BLaER1 treated with 17β-estradiol and CSF1 and Interleukin-3, amounts not matched to agents 10 nM and 100 nM (cell line): ENCODE measurements around the gene CELSR1.
A peak's percentile ranks its signal among the peaks of the same experiment; 100 is the strongest.

ENCODE experiments used
- H3K27ac ChIP-seq, 11 experiments: shearing (Covaris generic); formaldehyde crosslinking; 2 replicates each; pipeline ENCODE4 v1.8.1; 2022
- H3K27me3 ChIP-seq, 11 experiments: shearing (Covaris generic); formaldehyde crosslinking; 2 replicates each; pipeline ENCODE4 v1.8.1; 2022
- H3K36me3 ChIP-seq, 11 experiments: shearing (Covaris generic); formaldehyde crosslinking; 2 replicates each; pipeline ENCODE4 v1.8.1; 2022
- H3K4me1 ChIP-seq, 10 experiments: shearing (Covaris generic); formaldehyde crosslinking; 2 replicates each; pipeline ENCODE4 v1.8.1; 2022
- H3K4me2 ChIP-seq, 11 experiments: shearing (Covaris generic); formaldehyde crosslinking; 2 replicates each; pipeline ENCODE4 v1.8.1; 2022
- H3K4me3 ChIP-seq, 10 experiments: shearing (Covaris generic); formaldehyde crosslinking; 2 replicates each; pipeline ENCODE4 v1.8.1; 2022
- H3K9ac ChIP-seq, 11 experiments: shearing (Covaris generic); formaldehyde crosslinking; 2 replicates each; pipeline ENCODE4 v1.8.1; 2022
- H3K9me3 ChIP-seq, 11 experiments: shearing (Covaris generic); formaldehyde crosslinking; replicated peaks in 1 of 11; 2 replicates each; pipeline ENCODE4 v1.8.1; 2022
- H4K20me1 ChIP-seq, 11 experiments: shearing (Covaris generic); formaldehyde crosslinking; 2 replicates each; pipeline ENCODE4 v1.8.1; 2022
- Cebpa-rat ChIP-seq, 11 experiments: shearing (Covaris generic); IDR thresholded peaks; 2 replicates each; pipeline ENCODE4 v1.8.1; 2022

CELSR1 gene

GRCh38 chr22:46364341-46365165 lies 172.9 kb downstream of the CELSR1 start:
- Histone ChIP-seq H3K27ac (no peak overlapping the region), H3K36me3 (peaks cover 0 to 7% (median 5%) of the 10 kb centered on the region in 11 experiments; a peak in 7 of 22 replicates), H3K4me3 (peak overlapping the region in 1 of 10 experiments; percentile 17; a peak in 2 of 20 replicates), H3K27me3 (peaks cover 32 to 77% (median 67%) of the 10 kb centered on the region in 11 experiments), H3K9me3 (no peaks in the 10 kb centered on the region), H3K4me2 (peak overlapping the region; percentile 41 to 95 (median 90); a peak in 21 of 22 replicates), H4K20me1 (peaks cover 0 to 81% (median 65%) of the 10 kb centered on the region in 11 experiments; a peak in 19 of 22 replicates), H3K4me1 (peaks cover 20 to 61% (median 54%) of the 10 kb centered on the region in 10 experiments), H3K9ac (peak overlapping the region in 2 of 11 experiments; percentile 1 to 30; a peak in 1 of 22 replicates)
- TF ChIP-seq Cebpa-rat (IDR thresholded peaks at IDR 0.05): no peak

GRCh38 chr22:46363611-46364321 lies 173.7 kb downstream of the CELSR1 start:
- peak overlapping the region in 10 of 11 experiments; percentile 41 to 95 (median 90); a peak in 18 of 22 replicates for H3K4me2 ChIP-seq
- H3K27me3 ChIP-seq: peaks cover 32 to 77% (median 67%) of the 10 kb centered on the region in 11 experiments
- peaks cover 0 to 83% (median 73%) of the 10 kb centered on the region in 11 experiments; a peak in 19 of 22 replicates for H4K20me1 ChIP-seq
- H3K36me3 ChIP-seq: peaks cover 0 to 15% (median 8%) of the 10 kb centered on the region in 11 experiments; a peak in 9 of 22 replicates
- TF ChIP-seq Cebpa-rat (IDR thresholded peaks at IDR 0.05): no peak
- peaks cover 20 to 61% (median 54%) of the 10 kb centered on the region in 10 experiments for H3K4me1 ChIP-seq
- no peaks in the 10 kb centered on the region for H3K9me3 ChIP-seq
- no peak overlapping the region for H3K9ac ChIP-seq
- no peak overlapping the region for H3K27ac ChIP-seq
- no peak overlapping the region; a peak in 1 of 20 replicates for H3K4me3 ChIP-seq

- Histone ChIP-seq H3K27me3 (peaks cover 32 to 70% (median 62%) of the 10 kb centered on the region in 11 experiments), H4K20me1 (peaks cover 0 to 88% (median 76%) of the 10 kb centered on the region in 11 experiments; a peak in 19 of 22 replicates), H3K9me3 (no peaks in the 10 kb centered on the region), H3K27ac (peak overlapping the region in 2 of 11 experiments; percentile 3 to 52; a peak in 2 of 22 replicates), H3K36me3 (peaks cover 0 to 22% (median 15%) of the 10 kb centered on the region in 11 experiments; a peak in 14 of 22 replicates), H3K4me2 (peak overlapping the region in 10 of 11 experiments; percentile 3 to 95 (median 90); a peak in 19 of 22 replicates), H3K4me3 (no peak overlapping the region), H3K9ac (peak overlapping the region in 1 of 11 experiments; percentile 30; a peak in 2 of 22 replicates), H3K4me1 (peaks cover 20 to 63% (median 54%) of the 10 kb centered on the region in 10 experiments)
- TF ChIP-seq Cebpa-rat (IDR thresholded peaks at IDR 0.05): no peak
Measured at GRCh38 chr22:46362934-46363515, 174.4 kb downstream of the CELSR1 start.

- Histone ChIP-seq H3K9me3 (no peaks in the 10 kb centered on the region), H4K20me1 (peaks cover 0 to 90% (median 78%) of the 10 kb centered on the region in 11 experiments; a peak in 19 of 22 replicates), H3K4me2 (peak overlapping the region in 10 of 11 experiments; percentile 3 to 95 (median 90); a peak in 19 of 22 replicates), H3K9ac (peak overlapping the region in 1 of 11 experiments; percentile 37; a peak in 2 of 22 replicates), H3K36me3 (peaks cover 0 to 29% (median 19%) of the 10 kb centered on the region in 11 experiments; a peak in 16 of 22 replicates), H3K27ac (peak overlapping the region in 2 of 11 experiments; percentile 3 to 52; a peak in 2 of 22 replicates), H3K27me3 (peaks cover 30 to 63% (median 55%) of the 10 kb centered on the region in 11 experiments), H3K4me3 (no peak overlapping the region), H3K4me1 (peaks cover 20 to 62% (median 53%) of the 10 kb centered on the region in 10 experiments)
- 0 out of 22 replicates have a peak, but pooled peaks of 1 of the 11 experiments have one; percentile 48 for TF ChIP-seq Cebpa-rat (IDR thresholded peaks at IDR 0.05)
Measured at GRCh38 chr22:46362203-46362933, 175.1 kb downstream of the CELSR1 start.

- Histone ChIP-seq H3K27ac (no peak overlapping the region), H3K9ac (peak overlapping the region in 1 of 11 experiments; percentile 37; a peak in 1 of 22 replicates), H3K4me3 (no peak overlapping the region), H3K4me1 (peaks cover 21 to 62% (median 53%) of the 10 kb centered on the region in 10 experiments), H3K9me3 (no peaks in the 10 kb centered on the region), H3K27me3 (peaks cover 25 to 58% (median 50%) of the 10 kb centered on the region in 11 experiments), H3K36me3 (peaks cover 0 to 34% (median 25%) of the 10 kb centered on the region in 11 experiments; a peak in 18 of 22 replicates), H4K20me1 (peaks cover 0 to 90% (median 81%) of the 10 kb centered on the region in 11 experiments; a peak in 20 of 22 replicates), H3K4me2 (peak overlapping the region in 9 of 11 experiments; percentile 46 to 95 (median 90); a peak in 17 of 22 replicates)
- TF ChIP-seq Cebpa-rat (IDR thresholded peaks at IDR 0.05): no peak
Measured at GRCh38 chr22:46361826-46362202, 175.6 kb downstream of the CELSR1 start.

GRCh38 chr22:46360891-46361290 lies 176.5 kb downstream of the CELSR1 start:
- Histone ChIP-seq H3K36me3 (peaks cover 0 to 38% (median 29%) of the 10 kb centered on the region in 11 experiments; a peak in 19 of 22 replicates), H3K27ac (no peak overlapping the region), H3K4me2 (no peak overlapping the region), H3K4me1 (peaks cover 30 to 65% (median 57%) of the 10 kb centered on the region in 10 experiments), H3K4me3 (no peak overlapping the region), H3K9ac (no peak overlapping the region), H4K20me1 (peaks cover 1 to 93% (median 85%) of the 10 kb centered on the region in 11 experiments; a peak in 20 of 22 replicates), H3K9me3 (no peaks in the 10 kb centered on the region), H3K27me3 (peaks cover 18 to 51% (median 42%) of the 10 kb centered on the region in 11 experiments)
- TF ChIP-seq Cebpa-rat (IDR thresholded peaks at IDR 0.05): no peak

GRCh38 chr22:46360097-46360496 lies 177.3 kb downstream of the CELSR1 start:
- no peak overlapping the region for H3K4me3 ChIP-seq
- no peak for TF ChIP-seq Cebpa-rat (IDR thresholded peaks at IDR 0.05)
- H3K9me3 ChIP-seq: no peaks in the 10 kb centered on the region
- H3K27ac ChIP-seq: no peak overlapping the region
- H3K36me3 ChIP-seq: peaks cover 0 to 43% (median 34%) of the 10 kb centered on the region in 11 experiments; a peak in 20 of 22 replicates
- peaks cover 13 to 45% (median 37%) of the 10 kb centered on the region in 11 experiments for H3K27me3 ChIP-seq
- no peak overlapping the region for H3K9ac ChIP-seq
- peaks cover 33 to 68% (median 60%) of the 10 kb centered on the region in 10 experiments for H3K4me1 ChIP-seq
- H3K4me2 ChIP-seq: no peak overlapping the region
- peaks cover 7 to 98% (median 89%) of the 10 kb centered on the region in 11 experiments; a peak in 21 of 22 replicates for H4K20me1 ChIP-seq
